Osteocyte (in vitro differentiated cells): Measurements from ENCODE around the gene CCDC89. TPM values are rescaled to one million over a fixed set of nuclear protein-coding genes. Genes with fewer than 3 reads are reported as not detected.
A peak's percentile ranks its signal among the peaks of the same experiment; 100 is the strongest.

Source experiments
- DNase-seq: peaks from one replicate; pipeline ENCODE4 v3.0.0; 2021; ENCODE audit warnings: mixed read lengths; ENCODE audit not compliant: unreplicated experiment; ENCODE audit errors: extremely low spot score
- H3K27ac Mint-ChIP-seq: one replicate; pipeline ENCODE4 v1.8.0; 2021; ENCODE audit warnings: mild to moderate bottlenecking, mixed read lengths; ENCODE audit not compliant: unreplicated experiment
- H3K27me3 Mint-ChIP-seq: one replicate; pipeline ENCODE4 v1.8.0; 2021; ENCODE audit warnings: mixed read lengths; ENCODE audit not compliant: unreplicated experiment
- H3K36me3 Mint-ChIP-seq: one replicate; pipeline ENCODE4 v1.8.0; 2021; ENCODE audit warnings: mixed read lengths; ENCODE audit not compliant: unreplicated experiment
- H3K4me1 Mint-ChIP-seq: one replicate; pipeline ENCODE4 v1.8.0; 2021; ENCODE audit warnings: mixed read lengths; ENCODE audit not compliant: unreplicated experiment
- H3K4me3 Mint-ChIP-seq: one replicate; pipeline ENCODE4 v1.8.0; 2021; ENCODE audit warnings: mild to moderate bottlenecking, moderate library complexity, mixed read lengths; ENCODE audit not compliant: unreplicated experiment
- H3K9me3 Mint-ChIP-seq: one replicate; pipeline ENCODE4 v1.8.0; 2021; ENCODE audit warnings: mixed read lengths; ENCODE audit not compliant: unreplicated experiment
- CTCF ChIP-seq: fragments of 200-600 bp; sonication (generic); IDR thresholded peaks from 2 replicates; pipeline ENCODE4 v1.5.0; 2021; ENCODE audit warnings: antibody characterized with exemption, mild to moderate bottlenecking, moderate library complexity
- total RNA-seq: library from RNA; stranded (reverse); gene quantifications from 2 replicates; pipeline ENCODE4 v1.2.1, GENCODE V29; 2021

CCDC89 gene
- total RNA-seq, 1 donor from 2014 or later: not detected

DNA sequence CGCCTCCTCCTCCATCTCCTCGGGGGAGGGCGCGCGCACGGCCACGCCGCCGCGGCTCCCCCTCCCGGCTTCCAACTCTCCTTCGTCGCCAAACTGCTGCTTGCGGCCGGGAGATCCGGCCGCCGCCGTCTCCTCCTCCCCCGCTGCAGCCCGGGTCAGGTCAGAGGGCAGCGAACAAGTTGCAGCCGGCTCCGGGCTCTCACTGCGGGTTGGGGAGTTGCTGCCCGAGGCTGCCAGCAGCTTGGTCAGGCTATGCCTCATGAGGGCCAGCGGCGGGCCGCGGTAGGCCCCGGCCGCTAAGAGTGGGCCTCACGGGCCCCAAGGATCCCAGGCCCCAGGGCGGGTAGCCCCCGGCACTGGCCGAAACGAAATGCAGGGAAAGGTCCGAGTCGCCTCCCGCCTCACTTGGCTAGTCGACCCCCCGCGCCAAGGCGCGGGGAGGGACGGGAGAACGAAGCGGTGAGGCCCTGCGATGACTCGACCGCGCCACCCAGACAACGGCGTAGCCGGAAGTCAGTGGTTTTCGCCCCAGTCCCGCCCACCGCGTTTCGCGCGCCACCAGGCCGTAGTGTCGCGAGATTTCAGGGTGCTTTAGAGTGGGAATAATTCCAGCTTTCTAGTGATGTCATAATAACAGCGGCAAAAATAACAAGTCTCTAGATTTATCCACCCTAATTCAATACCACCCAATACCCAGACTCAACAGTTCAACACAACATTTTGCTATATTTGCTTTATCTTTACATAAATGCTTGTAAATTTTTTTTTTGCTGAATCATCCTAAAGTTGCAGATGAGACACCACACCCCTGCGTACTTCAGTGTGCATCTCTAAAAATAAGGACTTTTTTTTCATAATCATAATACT is 21.1 kb downstream of the CCDC89 start, which contains the start of gene CREBZF:
Gene CREBZF (minus strand): TSS at position 515 of the 867 bp plus-strand sequence. CDS start 254 bp downstream, at position 261.
- TF ChIP-seq CTCF: no peak
- Mint-ChIP-seq H3K36me3 (peaks cover 15% of the 10 kb centered on the region), H3K27ac (peak within 1 kb of the TSS; percentile 98), H3K4me3 (peak within 1 kb of the TSS; percentile 96), H3K27me3 (no peaks in the 10 kb centered on the region), H3K4me1 (peaks cover 36% of the 10 kb centered on the region), H3K9me3 (no peaks in the 10 kb centered on the region)
- DNase-seq: peak; percentile 99

DNA sequence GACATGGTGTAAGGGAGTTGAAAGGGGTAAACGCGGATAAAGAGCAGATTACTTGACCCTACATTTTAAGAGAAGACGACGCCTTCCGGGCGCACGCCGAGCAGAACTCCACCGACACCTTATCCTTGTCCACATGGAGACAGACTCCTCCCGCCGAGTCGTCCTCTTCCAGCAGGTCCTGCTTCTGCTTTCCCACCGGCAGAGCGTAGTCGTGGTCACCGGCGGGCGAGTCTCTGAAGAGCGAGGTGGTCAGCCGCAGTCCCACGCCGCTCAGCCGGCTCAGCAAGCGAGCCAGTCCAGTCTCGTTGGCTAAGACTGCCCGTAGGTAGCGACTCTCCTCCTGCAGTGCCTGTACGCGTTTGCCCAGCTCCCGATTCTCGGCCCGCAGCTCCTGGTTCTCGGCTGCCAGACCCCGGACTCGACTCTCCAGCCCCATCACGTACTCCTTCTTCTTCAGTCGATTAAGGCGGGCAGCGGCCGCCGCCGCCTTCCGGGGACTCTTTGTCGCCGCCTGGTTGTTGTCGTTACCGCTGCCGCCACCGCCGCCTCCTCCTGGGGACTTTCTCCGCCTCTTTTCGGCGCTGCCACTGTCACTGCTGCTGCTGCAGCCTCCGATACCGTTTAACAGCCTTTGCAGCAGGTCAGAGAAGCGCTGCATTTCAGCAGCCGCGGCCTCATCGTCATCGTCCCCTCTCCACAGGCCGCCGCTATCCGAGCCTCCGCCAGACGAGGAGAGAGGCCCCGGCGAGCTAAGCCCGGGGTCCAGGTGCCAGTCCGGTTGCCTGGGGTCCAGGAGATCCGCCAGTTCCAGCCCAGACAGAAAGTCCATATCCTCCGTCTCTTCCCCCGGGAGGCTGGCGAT is 22.0 kb downstream of the CCDC89 start:
- TF ChIP-seq CTCF: peak; percentile 62
- Mint-ChIP-seq H3K4me1 (peaks cover 41% of the 10 kb centered on the region), H3K9me3 (no peaks in the 10 kb centered on the region), H3K27ac (peak overlapping the region; percentile 98), H3K27me3 (no peaks in the 10 kb centered on the region), H3K4me3 (peak overlapping the region; percentile 96), H3K36me3 (peaks cover 21% of the 10 kb centered on the region)
- DNase-seq: peak; percentile 87

DNA sequence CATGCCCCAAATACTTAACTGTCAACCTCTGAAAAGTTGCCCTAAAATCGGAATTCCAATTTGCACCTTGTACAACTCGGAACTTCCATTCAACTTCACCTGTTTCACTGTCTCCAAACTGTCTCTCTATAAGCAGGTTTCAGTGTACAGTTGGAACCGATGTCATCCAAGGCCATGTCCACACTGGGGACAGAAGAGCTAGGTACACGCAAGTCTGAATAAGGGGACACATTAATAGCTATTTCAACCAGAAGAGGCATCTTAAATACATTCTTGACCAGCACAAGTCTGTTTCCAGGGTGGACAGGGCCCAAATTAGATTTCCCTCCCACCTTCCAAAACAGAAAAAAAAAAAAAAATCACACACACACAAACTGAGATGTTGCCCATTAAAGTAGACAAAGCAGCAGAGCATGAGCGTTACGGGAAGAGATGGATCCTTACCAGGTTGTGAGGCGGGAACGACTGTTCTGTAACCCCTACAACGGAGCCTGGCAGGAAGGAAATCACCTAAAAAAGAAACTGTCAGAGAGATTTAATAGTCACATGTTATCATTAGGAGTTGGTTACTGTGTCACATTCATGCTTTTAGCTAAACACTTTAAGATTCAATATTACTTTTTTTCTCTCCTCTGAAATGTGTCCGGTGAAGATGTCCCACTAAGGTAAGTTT is 22.8 kb downstream of the CCDC89 start:
- no peaks in the 10 kb centered on the region for H3K27me3 Mint-ChIP-seq
- H3K36me3 Mint-ChIP-seq: peaks cover 27% of the 10 kb centered on the region
- H3K4me1 Mint-ChIP-seq: peaks cover 43% of the 10 kb centered on the region
- no peak for TF ChIP-seq CTCF
- peak overlapping the region; percentile 98 for H3K27ac Mint-ChIP-seq
- peak overlapping the region; percentile 96 for H3K4me3 Mint-ChIP-seq
- no peaks in the 10 kb centered on the region for H3K9me3 Mint-ChIP-seq
- no peak for DNase-seq

- no peak for TF ChIP-seq CTCF
- DNase-seq: no peak
- H3K9me3 Mint-ChIP-seq: no peaks in the 10 kb centered on the region
- H3K4me1 Mint-ChIP-seq: peaks cover 43% of the 10 kb centered on the region
- H3K4me3 Mint-ChIP-seq: peak overlapping the region; percentile 96
- H3K36me3 Mint-ChIP-seq: peaks cover 30% of the 10 kb centered on the region
- no peaks in the 10 kb centered on the region for H3K27me3 Mint-ChIP-seq
- no peak overlapping the region for H3K27ac Mint-ChIP-seq
These were observed 23.9 kb downstream of the CCDC89 start for GRCh38 chr11:85661972-85662664.
